ENCODE results near the gene IPO4.

DNA sequence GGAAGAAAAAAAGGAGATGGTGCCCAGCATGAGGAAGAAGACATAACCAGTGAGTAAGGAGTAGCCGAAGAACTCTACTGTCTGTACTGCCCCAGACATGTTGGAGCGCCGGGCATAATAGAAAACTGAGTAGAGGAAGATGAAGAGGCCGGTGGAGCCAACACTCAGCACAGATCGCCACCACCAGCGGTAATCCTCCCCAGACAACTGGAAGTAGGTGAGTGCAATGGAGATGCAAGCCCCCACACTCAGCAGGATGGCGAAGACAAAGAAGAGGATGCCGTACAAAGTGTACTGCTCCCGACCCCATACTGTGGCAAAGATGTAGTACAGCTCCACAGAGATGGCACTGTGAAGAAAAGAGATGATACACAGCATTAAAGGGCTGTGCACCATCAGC lies 844 bp upstream of the IPO4 start:
- no peak for TF ChIP-seq CTCF (IDR thresholded peaks at IDR 0.05)
- TF ChIP-seq POLR2A (IDR thresholded peaks at IDR 0.05): no peak
- no peak for TF ChIP-seq EP300 (IDR thresholded peaks at IDR 0.05)
- TF ChIP-seq POLR2AphosphoS5 (IDR thresholded peaks at IDR 0.05): no peak

All from suprapubic skin (tissue), 4 donors.